ENCODE results near the gene UBR1. TPM values are rescaled to one million over a fixed set of nuclear protein-coding genes. Genes with fewer than 3 reads are reported as not detected.
"Not testable (repeated sequence)": the region's sequence is repeated elsewhere in the genome, so short reads cannot be mapped to it uniquely, and the experiment has no call there.

Gene UBR1
- total RNA-seq, 3 donors from 2014 or later: 20.3 to 37.0 (median 26.8) TPM

DNA sequence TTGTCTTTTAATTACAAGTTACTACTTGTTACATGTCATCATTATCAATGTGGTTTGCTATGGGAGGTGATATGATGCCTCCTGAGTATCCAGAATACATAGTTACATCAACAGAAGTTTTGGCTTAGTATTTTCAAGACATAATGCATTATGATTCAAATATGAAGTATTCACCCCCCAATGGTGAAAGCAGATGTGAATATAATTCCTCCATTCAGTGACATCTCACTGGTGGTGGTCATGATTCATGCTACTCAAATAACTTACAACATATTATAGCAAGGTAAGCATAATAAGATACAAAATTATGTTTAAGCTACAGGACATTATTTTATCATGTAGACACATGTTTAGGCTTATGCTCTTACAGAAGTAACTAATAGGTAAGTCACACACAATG, 150.3 kb downstream of the UBR1 start:
- DNase-seq (no peak), ATAC-seq (no peak)
- Histone ChIP-seq H3K4me1 (ENCODE audit: low read depth) (no peaks in the 10 kb centered on the region), H3K9me3 (no peaks in the 10 kb centered on the region), H3K4me3 (no peak overlapping the region), H3K36me3 (ENCODE audit: low read depth) (no peaks in the 10 kb centered on the region)
- intact Hi-C loops (cut with DNase I, micrococcal nuclease): no loop called here
- TF ChIP-seq, protein P1, sequence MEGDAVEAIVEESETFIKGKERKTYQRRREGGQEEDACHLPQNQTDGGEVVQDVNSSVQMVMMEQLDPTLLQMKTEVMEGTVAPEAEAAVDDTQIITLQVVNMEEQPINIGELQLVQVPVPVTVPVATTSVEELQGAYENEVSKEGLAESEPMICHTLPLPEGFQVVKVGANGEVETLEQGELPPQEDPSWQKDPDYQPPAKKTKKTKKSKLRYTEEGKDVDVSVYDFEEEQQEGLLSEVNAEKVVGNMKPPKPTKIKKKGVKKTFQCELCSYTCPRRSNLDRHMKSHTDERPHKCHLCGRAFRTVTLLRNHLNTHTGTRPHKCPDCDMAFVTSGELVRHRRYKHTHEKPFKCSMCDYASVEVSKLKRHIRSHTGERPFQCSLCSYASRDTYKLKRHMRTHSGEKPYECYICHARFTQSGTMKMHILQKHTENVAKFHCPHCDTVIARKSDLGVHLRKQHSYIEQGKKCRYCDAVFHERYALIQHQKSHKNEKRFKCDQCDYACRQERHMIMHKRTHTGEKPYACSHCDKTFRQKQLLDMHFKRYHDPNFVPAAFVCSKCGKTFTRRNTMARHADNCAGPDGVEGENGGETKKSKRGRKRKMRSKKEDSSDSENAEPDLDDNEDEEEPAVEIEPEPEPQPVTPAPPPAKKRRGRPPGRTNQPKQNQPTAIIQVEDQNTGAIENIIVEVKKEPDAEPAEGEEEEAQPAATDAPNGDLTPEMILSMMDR (IDR thresholded peaks at IDR 0.05): no peak

DNA sequence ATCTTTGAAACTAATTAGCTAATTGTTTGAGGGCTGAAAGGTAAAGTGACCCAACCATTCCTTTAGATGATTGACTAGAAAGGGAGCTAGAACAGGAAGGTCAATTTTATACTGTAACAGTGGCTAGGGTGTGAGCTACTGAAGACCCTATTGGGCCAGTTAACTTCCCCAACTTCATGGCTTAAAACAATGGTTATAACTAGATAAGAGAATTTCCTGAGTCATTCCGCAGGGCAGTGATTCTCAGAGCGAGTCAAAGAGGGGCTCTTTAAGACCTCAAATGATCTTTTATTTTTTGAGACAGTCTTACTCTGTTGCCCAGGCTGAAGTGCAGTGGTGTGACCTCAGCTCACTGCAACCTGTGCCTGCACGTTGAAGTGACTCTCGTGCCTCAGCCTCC, 151.5 kb downstream of the UBR1 start:
- ATAC-seq (no peak), DNase-seq (no peak)
- H3K4me3 ChIP-seq: no peak overlapping the region
- no peaks in the 10 kb centered on the region for H3K4me1 ChIP-seq (ENCODE audit: low read depth)
- no peaks in the 10 kb centered on the region for H3K9me3 ChIP-seq
- no peaks in the 10 kb centered on the region for H3K36me3 ChIP-seq (ENCODE audit: low read depth)
- TF ChIP-seq, protein P1 (IDR thresholded peaks at IDR 0.05): no peak
- intact Hi-C loops (cut with DNase I, micrococcal nuclease): no loop called here

DNA sequence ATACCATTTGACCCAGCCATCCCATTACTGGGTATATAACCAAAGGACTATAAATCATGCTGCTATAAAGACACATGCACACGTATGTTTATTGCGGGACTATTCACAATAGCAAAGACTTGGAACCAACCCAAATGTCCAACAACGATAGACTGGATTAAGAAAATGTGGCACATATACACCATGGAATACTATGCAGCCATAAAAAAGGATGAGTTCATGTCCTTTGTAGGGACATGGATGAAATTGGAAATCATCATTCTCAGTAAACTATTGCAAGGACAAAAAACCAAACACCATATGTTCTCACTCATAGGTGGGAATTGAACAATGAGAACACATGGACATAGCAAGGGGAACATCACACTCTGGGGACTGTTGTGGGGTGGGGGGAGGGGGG, 156.9 kb downstream of the UBR1 start:
- ATAC-seq; H3K9me3 ChIP-seq; H3K4me1 ChIP-seq (ENCODE audit: low read depth); H3K36me3 ChIP-seq (ENCODE audit: low read depth); H3K4me3 ChIP-seq; intact Hi-C loops (cut with DNase I, micrococcal nuclease); DNase-seq: not testable (repeated sequence)

DNA sequence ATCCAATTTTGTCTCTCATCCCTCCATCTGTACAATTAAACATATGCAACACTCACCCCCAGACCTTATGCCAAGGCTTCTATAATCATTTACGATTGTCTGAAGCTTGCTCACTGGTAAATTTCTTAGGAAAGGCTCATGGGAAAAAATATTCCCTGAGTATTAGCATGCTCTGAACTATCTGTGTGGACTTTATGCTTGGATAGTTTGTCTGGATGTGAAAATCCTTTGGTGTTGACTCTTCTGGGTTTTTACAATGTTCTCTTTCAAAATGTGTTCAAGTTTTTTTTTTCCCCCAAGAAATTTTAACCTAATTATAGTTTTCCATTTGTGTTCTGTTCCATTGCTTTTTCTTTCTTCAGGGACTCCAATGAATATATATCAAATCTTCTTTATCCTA, 165.3 kb downstream of the UBR1 start:
- TF ChIP-seq, protein P1 (IDR thresholded peaks at IDR 0.05): no peak
- Histone ChIP-seq H3K9me3 (no peaks in the 10 kb centered on the region), H3K36me3 (ENCODE audit: low read depth) (no peaks in the 10 kb centered on the region), H3K4me1 (ENCODE audit: low read depth) (no peaks in the 10 kb centered on the region), H3K4me3 (no peak overlapping the region)
- no peak for DNase-seq
- ATAC-seq: no peak
- intact Hi-C loops (cut with DNase I, micrococcal nuclease): no loop called here

DNA sequence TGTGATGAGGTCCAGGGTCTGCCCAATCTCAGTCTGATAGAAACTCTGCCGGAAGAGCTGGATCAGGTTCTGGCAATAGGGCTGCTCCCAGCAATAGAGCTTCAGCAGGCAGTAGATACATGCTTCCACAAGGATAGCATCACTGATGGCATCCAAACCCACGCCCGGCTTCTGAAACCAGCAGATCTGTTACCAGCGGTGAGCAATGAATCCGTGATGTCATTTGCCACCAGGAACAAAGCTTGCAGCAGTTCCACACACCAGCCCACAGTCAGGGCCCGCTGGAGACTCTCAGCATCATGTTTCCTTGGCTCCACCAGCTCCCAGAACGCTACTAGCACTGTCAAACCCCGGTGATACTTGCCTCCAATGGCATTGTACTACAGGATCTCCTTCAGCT, 166.0 kb downstream of the UBR1 start:
- intact Hi-C loops (cut with DNase I, micrococcal nuclease): no loop called here
- H3K36me3 ChIP-seq (ENCODE audit: low read depth): no peaks in the 10 kb centered on the region

DNA sequence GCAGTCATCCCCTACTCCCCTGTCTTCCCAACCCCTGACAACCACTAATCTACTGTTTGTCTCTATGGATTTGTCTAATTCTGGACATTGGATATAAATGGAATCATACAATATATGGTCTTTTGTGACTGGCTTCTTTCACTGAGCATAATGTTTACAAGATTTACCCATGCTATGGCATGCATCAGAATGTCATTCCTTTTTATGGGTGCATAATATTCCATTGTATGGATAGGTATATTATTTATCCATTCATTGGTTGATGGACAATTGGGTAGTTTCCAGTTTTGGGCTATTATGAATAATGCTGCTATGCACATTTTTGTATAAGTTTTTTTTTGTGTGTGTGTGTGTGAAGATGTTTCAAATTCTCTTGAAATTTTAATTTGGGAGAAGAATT, 168.7 kb downstream of the UBR1 start:
- DNase-seq: no peak
- TF ChIP-seq, protein P1 (IDR thresholded peaks at IDR 0.05): no peak

More for the DNA sequence above, 166.0 kb downstream of the UBR1 start:
- DNase-seq (no peak), ATAC-seq (no peak)
- no peaks in the 10 kb centered on the region for H3K9me3 ChIP-seq
- no peak overlapping the region for H3K4me3 ChIP-seq
- TF ChIP-seq, protein P1 (IDR thresholded peaks at IDR 0.05): no peak
- no peaks in the 10 kb centered on the region for H3K4me1 ChIP-seq (ENCODE audit: low read depth)

More for the DNA sequence above, 168.7 kb downstream of the UBR1 start:
- Histone ChIP-seq H3K4me3 (no peak overlapping the region), H3K9me3 (no peaks in the 10 kb centered on the region), H3K4me1 (ENCODE audit: low read depth) (no peaks in the 10 kb centered on the region), H3K36me3 (ENCODE audit: low read depth) (no peaks in the 10 kb centered on the region)
- intact Hi-C loops (cut with DNase I, micrococcal nuclease): no loop called here
- no peak for ATAC-seq

All from mucosa of descending colon (tissue), 3 donors.